HUES64 (cell line): ENCODE results near the gene ZNF717. TPM values are rescaled to one million over a fixed set of nuclear protein-coding genes. Genes with fewer than 3 reads are reported as not detected.
"Not testable (repeated sequence)": the region's sequence is repeated elsewhere in the genome, so short reads cannot be mapped to it uniquely, and the experiment has no call there.

Experiments
- H3K27ac ChIP-seq: 2 replicates; pipeline ENCODE4 v1.7.0; 2013; ENCODE audit warnings: low read depth, low read length, inconsistent platforms
- H3K27me3 ChIP-seq: 2 replicates; pipeline ENCODE4 v1.6.1; 2013; ENCODE audit warnings: mild to moderate bottlenecking, low read length; ENCODE audit not compliant: insufficient read depth
- H3K36me3 ChIP-seq: 2 replicates; pipeline ENCODE4 v1.6.1; 2013; ENCODE audit warnings: mild to moderate bottlenecking, low read length; ENCODE audit not compliant: insufficient read depth
- H3K4me1 ChIP-seq: 2 replicates; pipeline ENCODE4 v1.6.1; 2013; ENCODE audit warnings: mild to moderate bottlenecking, low read length, moderate library complexity; ENCODE audit not compliant: insufficient read depth
- H3K4me3 ChIP-seq: 2 replicates; pipeline ENCODE4 v1.5.1; 2013; ENCODE audit warnings: mild to moderate bottlenecking, low read length, moderate library complexity
- H3K9ac ChIP-seq: 2 replicates; pipeline ENCODE4 v1.6.1; 2013; ENCODE audit warnings: mild to moderate bottlenecking, low read depth, low read length
- H3K9me3 ChIP-seq: 2 replicates; pipeline ENCODE4 v1.6.1; 2013; ENCODE audit warnings: low read depth, low read length; ENCODE audit not compliant: insufficient read depth
- whole genome bisulfite sequencing: fragments of 150-250, 120-280 bp; methylation state at CpG from one replicate; pipeline ENCODE4 v1.1.7; 2013; ENCODE audit warnings: missing lambda C conversion rate; 5-methylcytosine and 5-hydroxymethylcytosine counted together
- polyA plus RNA-seq, 2 experiments: library from polyadenylated mRNA; stranded (reverse); fragments of 50-300 nt; gene quantifications; one replicate each; pipeline ENCODE4 v1.2.3, GENCODE V29; 2013

Gene ZNF717
- polyA plus RNA-seq (2013, experiment 1 of 2) = 3.6 TPM
- 5.3 TPM for polyA plus RNA-seq (2013, experiment 2 of 2)

- peak within 1 kb of the TSS; percentile 69 for H3K9ac ChIP-seq
- H3K9me3 ChIP-seq = peaks cover 20% of the 10 kb centered on the region
- not testable (repeated sequence) for H3K27ac ChIP-seq, H3K4me1 ChIP-seq, H3K27me3 ChIP-seq
- H3K4me3 ChIP-seq = peak within 1 kb of the TSS; percentile 68
- WGBS = 94% methylated on average over 52 of the region's 52 CpGs
- H3K36me3 ChIP-seq = peaks cover 20% of the 10 kb centered on the region
Measured at GRCh38 chr3:75785081-75785755, at the start of gene ZNF717. Gene ZNF717, minus strand, starts transcription at chr3:75785549. Its CDS starts 2,187 bp downstream, at chr3:75783362.

DNA sequence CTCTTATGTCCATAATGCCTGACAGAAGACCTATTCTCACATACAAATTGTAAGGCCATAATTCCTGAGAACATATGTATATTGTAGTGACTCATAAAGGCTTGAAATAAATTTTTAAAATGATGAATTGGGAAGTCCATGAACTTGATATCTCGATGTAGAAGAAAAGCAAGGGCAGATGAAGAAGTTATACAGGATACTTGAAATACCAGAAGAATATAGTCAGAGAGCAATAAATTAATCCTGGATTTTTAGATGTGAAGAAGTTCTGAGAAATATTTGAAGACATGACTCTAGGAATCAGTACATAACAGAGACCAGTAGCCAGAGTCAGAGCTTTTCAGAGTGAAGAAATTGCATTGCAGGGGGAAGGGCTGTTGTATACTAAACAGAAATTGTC is 45.7 kb upstream of the ZNF717 start:
- not testable (repeated sequence) for H3K27me3 ChIP-seq, H3K4me1 ChIP-seq, H3K9ac ChIP-seq, H3K4me3 ChIP-seq, H3K9me3 ChIP-seq, H3K36me3 ChIP-seq, H3K27ac ChIP-seq
- 95% methylated on average over 1 of the region's 1 CpG for WGBS

DNA sequence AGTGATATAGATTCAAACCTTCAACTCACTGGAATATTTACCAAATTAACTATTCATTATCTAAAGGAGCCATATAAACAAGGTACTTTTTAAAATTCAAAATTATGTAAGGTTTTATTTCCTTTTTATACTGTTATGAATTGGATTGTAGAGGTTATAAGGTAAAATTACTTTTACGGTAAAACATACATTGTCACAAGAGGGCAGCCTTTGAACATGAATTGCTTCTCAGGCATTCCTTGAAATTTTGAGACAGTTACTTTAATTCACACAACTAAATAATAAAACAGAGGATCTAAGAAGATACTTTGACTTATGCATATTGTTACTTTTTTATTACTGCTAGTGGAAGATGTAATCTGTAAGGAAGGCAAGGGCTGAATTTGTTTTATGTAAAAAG is 32.7 kb upstream of the ZNF717 start:
- not testable (repeated sequence) for H3K27ac ChIP-seq, H3K4me3 ChIP-seq, H3K36me3 ChIP-seq, H3K27me3 ChIP-seq, H3K9me3 ChIP-seq
- WGBS = no CpG with 5 or more reads among the region's 1 CpG
- H3K4me1 ChIP-seq = peaks cover 42% of the 10 kb centered on the region
- H3K9ac ChIP-seq = peak overlapping the region; percentile 2; the same call in 1 of the 2 replicates

- not testable (repeated sequence) for H3K27me3 ChIP-seq, H3K4me3 ChIP-seq, H3K36me3 ChIP-seq, H3K9ac ChIP-seq, H3K27ac ChIP-seq, H3K9me3 ChIP-seq
- 75% methylated on average over 9 of the region's 9 CpGs for WGBS
- H3K4me1 ChIP-seq = peaks cover 44% of the 10 kb centered on the region
Measured at GRCh38 chr3:75816287-75817180, 31.2 kb upstream of the ZNF717 start.

- H3K4me3 ChIP-seq = 0 out of 2 replicates have a peak overlapping the region, but pooled peaks have one; percentile 16
- H3K27ac ChIP-seq = peak overlapping the region; percentile 57; the same call in 1 of the 2 replicates
- H3K36me3 ChIP-seq = no peaks in the 10 kb centered on the region
- H3K27me3 ChIP-seq = peaks cover 3% of the 10 kb centered on the region; the same call in 1 of the 2 replicates
- no peak overlapping the region for H3K9ac ChIP-seq
- no peaks in the 10 kb centered on the region for H3K9me3 ChIP-seq
- WGBS = 38% methylated on average over 3 of the region's 3 CpGs
- H3K4me1 ChIP-seq = peaks cover 45% of the 10 kb centered on the region
Measured at GRCh38 chr3:75814797-75815196, 29.4 kb upstream of the ZNF717 start.

- Histone ChIP-seq H3K9ac (no peak overlapping the region), H3K27me3 (no peaks in the 10 kb centered on the region), H3K27ac (no peak overlapping the region), H3K36me3 (peaks cover 27% of the 10 kb centered on the region), H3K9me3 (peaks cover 44% of the 10 kb centered on the region), H3K4me1 (no peaks in the 10 kb centered on the region), H3K4me3 (no peak overlapping the region)
- WGBS = 94% methylated on average over 16 of the region's 16 CpGs
Measured at GRCh38 chr3:75782506-75782905, 2.8 kb downstream of the ZNF717 start.

DNA sequence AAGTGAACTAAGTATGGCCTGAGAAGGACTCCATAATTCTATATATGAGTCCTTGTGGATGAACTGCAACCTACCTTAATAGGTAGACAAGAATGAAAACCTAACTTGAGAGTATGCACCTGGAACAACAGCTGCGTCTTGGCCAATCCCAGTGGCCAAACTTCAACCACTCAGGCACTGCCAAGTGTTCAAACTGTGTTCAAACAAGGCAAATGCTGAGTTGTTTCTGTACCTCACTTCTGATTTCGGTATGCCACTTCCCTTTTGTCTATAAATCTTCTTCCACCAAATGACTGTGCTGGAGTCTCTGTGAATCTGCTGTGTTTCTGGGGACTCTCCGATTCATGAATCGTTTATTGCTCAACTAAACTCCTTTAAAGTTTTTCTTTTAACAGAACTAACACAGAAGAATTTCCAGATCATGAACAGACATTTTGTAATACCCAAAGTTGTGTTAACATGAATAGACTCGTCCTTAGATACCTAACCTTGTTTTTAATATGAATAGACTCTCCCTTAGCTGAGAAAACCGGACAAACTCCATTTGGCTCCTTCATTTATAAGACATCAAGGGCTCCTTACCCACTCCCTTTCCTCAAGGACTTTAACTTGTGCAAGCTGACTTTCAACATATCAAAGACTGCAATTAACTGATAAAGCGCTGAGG is 4.1 kb downstream of the ZNF717 start:
- no peak overlapping the region for H3K4me3 ChIP-seq
- 80% methylated on average over 7 of the region's 7 CpGs for WGBS
- H3K27me3 ChIP-seq = no peaks in the 10 kb centered on the region
- H3K9ac ChIP-seq = no peak overlapping the region
- H3K4me1 ChIP-seq = no peaks in the 10 kb centered on the region
- H3K27ac ChIP-seq = no peak overlapping the region
- peaks cover 54% of the 10 kb centered on the region for H3K9me3 ChIP-seq
- H3K36me3 ChIP-seq = peaks cover 34% of the 10 kb centered on the region

DNA sequence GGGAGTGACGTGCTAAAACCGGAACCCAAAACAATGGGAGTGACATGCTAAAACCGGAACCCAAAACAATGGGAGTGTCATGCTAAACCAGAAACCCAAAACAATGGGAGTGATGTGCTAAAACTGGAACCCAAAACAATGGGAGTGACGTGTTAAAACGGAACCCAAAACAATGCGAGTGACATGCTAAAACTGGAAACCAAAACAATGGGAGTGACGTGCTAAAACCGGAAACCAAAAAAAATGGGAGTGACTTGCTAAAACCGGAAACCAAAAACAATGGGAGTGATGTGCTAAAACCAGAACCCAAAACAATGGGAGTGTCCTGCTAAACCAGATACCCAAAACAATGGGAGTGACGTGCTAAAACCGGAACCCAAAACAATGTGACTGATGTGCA is 7.6 kb downstream of the ZNF717 start:
- not testable (repeated sequence) for H3K4me1 ChIP-seq, H3K9ac ChIP-seq, H3K27me3 ChIP-seq, H3K27ac ChIP-seq, H3K4me3 ChIP-seq
- WGBS = 96% methylated on average over 11 of the region's 11 CpGs
- Histone ChIP-seq H3K9me3 (peaks cover 48% of the 10 kb centered on the region), H3K36me3 (peaks cover 32% of the 10 kb centered on the region)

GRCh38 chr3:75771631-75772030 is 13.7 kb downstream of the ZNF717 start:
- not testable (repeated sequence) for H3K4me3 ChIP-seq, H3K27ac ChIP-seq, H3K27me3 ChIP-seq, H3K9me3 ChIP-seq, H3K4me1 ChIP-seq, H3K36me3 ChIP-seq, H3K9ac ChIP-seq
- WGBS = 80% methylated on average over 10 of the region's 10 CpGs

DNA sequence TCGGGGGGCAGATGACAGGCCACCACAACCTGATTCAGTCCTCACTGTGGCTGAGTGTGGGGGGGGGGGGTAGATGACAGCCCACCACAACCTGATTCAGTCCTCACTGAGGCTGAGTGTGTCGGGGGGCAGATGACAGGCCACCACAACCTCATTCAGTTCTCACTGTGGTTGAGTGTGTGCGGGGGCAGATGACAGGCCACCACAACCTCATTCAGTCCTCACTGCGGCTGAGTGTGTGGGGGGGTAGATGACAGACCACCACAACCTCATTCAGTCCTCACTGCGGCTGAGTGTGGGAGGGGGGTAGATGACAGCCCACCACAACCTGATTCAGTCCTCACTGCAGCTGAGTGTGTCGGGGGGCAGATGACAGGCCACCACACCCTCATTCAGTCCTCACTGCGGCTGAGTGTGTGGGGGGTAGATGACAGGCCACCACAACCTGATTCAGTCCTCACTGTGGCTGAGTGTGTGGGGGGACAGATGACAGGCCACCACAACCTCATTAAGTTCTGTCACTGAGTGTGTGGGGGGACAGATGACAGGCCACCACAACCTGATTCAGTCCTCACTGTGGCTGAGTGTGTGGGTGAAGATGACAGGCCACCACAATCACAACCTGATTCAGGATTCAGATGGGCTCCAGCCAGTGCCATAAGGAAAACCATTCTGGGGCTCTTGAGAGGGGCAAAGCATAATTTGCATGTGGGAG is 16.9 kb downstream of the ZNF717 start:
- Histone ChIP-seq H3K36me3 (0 out of 2 replicates have a peak, but pooled peaks cover 3% of the 10 kb centered on the region), H3K27ac (no peak overlapping the region), H3K4me3 (no peak overlapping the region), H3K9ac (no peak overlapping the region), H3K9me3 (peaks cover 2% of the 10 kb centered on the region; the same call in 1 of the 2 replicates), H3K27me3 (no peaks in the 10 kb centered on the region), H3K4me1 (no peaks in the 10 kb centered on the region)
- 100% methylated on average over 2 of the region's 7 CpGs for WGBS
